ENCODE data around the gene FOXP1. TPM values are rescaled to one million over a fixed set of nuclear protein-coding genes. Genes with fewer than 3 reads are reported as not detected.

Gene FOXP1
- total RNA-seq, 1 experiment from 2014 or later, result 58.4 TPM

DNA sequence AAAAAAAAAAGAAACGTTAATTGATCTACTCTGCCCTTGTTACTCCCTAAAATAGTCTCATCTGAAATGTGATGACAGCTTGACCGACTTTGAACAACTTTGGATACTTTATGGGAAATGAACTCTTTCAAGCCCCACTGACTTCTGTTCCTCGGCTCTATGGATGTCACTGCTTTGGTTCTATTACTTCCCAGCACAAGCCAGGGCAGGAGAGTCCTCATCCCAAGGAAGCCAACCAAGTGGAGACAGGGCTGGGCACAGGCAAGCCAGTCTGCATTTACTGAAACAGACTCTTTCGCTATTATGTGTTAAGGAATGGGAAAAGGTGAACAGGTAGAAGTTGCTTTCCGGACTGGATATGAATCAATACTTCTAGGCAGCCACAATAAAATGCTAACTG is 444.0 kb downstream of the FOXP1 start:
- no TSS peak for BruUV-seq (replicated peaks)
- intact Hi-C loops (cut with micrococcal nuclease; ENCODE audit: unreplicated experiment), result no loop called here
- no peaks in the 10 kb centered on the region for H3K36me3 ChIP-seq (ENCODE audit: insufficient read depth, low read length, poor library complexity, severe bottlenecking)
- no peaks in the 10 kb centered on the region for H3K4me1 ChIP-seq (ENCODE audit: insufficient read depth, low read length, poor library complexity, severe bottlenecking)
- ChIA-PET POLR2A (ENCODE audit: low non-redundant PET) (no interaction called here), CTCF (no interaction called here)
- no peaks in the 10 kb centered on the region for H3K9me3 ChIP-seq (ENCODE audit: low read depth, low read length, poor library complexity, severe bottlenecking)
- H3K27me3 ChIP-seq (replicated peaks; ENCODE audit: insufficient read depth, low read depth, low read length, poor library complexity), result no peaks in the 10 kb centered on the region
- no peak for TF ChIP-seq EZH2 (IDR thresholded peaks at IDR 0.05; ENCODE audit: borderline replicate concordance, low read depth, low read length, poor library complexity, severe bottlenecking)
- TF ChIP-seq, protein P1, sequence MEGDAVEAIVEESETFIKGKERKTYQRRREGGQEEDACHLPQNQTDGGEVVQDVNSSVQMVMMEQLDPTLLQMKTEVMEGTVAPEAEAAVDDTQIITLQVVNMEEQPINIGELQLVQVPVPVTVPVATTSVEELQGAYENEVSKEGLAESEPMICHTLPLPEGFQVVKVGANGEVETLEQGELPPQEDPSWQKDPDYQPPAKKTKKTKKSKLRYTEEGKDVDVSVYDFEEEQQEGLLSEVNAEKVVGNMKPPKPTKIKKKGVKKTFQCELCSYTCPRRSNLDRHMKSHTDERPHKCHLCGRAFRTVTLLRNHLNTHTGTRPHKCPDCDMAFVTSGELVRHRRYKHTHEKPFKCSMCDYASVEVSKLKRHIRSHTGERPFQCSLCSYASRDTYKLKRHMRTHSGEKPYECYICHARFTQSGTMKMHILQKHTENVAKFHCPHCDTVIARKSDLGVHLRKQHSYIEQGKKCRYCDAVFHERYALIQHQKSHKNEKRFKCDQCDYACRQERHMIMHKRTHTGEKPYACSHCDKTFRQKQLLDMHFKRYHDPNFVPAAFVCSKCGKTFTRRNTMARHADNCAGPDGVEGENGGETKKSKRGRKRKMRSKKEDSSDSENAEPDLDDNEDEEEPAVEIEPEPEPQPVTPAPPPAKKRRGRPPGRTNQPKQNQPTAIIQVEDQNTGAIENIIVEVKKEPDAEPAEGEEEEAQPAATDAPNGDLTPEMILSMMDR (conservative IDR thresholded peaks at IDR 0.05; ENCODE audit: low read depth, low read length), result no peak
- DNase-seq (ENCODE audit: low spot score), result no peak
- H3K4me3 ChIP-seq (ENCODE audit: low read depth, low read length, poor library complexity, severe bottlenecking), result no peak overlapping the region
- H3K27ac ChIP-seq (ENCODE audit: low read depth, low read length, poor library complexity, severe bottlenecking), result no peak overlapping the region

- Histone ChIP-seq H3K27me3 (replicated peaks; ENCODE audit: insufficient read depth, low read depth, low read length, poor library complexity) (no peaks in the 10 kb centered on the region), H3K9me3 (ENCODE audit: low read depth, low read length, poor library complexity, severe bottlenecking) (no peaks in the 10 kb centered on the region), H3K4me3 (ENCODE audit: low read depth, low read length, poor library complexity, severe bottlenecking) (no peak overlapping the region), H3K27ac (ENCODE audit: low read depth, low read length, poor library complexity, severe bottlenecking) (no peak overlapping the region), H3K4me1 (ENCODE audit: insufficient read depth, low read length, poor library complexity, severe bottlenecking) (peaks cover 4% of the 10 kb centered on the region), H3K36me3 (ENCODE audit: insufficient read depth, low read length, poor library complexity, severe bottlenecking) (no peaks in the 10 kb centered on the region)
- TF ChIP-seq, protein P1 (conservative IDR thresholded peaks at IDR 0.05; ENCODE audit: low read depth, low read length), result no peak
- no peak for TF ChIP-seq EZH2 (IDR thresholded peaks at IDR 0.05; ENCODE audit: borderline replicate concordance, low read depth, low read length, poor library complexity, severe bottlenecking)
- intact Hi-C loops (cut with micrococcal nuclease; ENCODE audit: unreplicated experiment), result no loop called here
- DNase-seq (ENCODE audit: low spot score), result no peak
- ChIA-PET CTCF (no interaction called here), POLR2A (ENCODE audit: low non-redundant PET) (no interaction called here)
- no TSS peak for BruUV-seq (replicated peaks)
Measured at GRCh38 chr3:71138410-71138809, 445.1 kb downstream of the FOXP1 start.

DNA sequence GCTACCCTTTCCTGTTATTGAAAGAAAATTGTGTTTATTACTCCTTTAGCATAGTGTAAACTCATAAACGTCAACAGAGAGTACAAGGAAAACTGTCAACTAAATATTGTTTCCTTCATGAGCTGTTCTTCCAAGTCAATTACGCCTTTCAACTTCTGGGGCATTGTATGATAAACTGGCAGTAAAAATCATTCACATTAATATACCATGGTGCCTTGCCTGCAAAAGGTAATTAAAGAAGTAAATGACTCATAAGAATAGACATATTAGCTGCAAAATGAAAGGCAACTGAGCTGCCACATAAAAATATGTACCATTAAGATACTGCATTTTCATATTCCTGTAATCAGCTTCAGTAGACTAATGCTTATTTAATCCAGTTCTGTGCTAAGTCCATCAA is 447.3 kb downstream of the FOXP1 start:
- intact Hi-C loops (cut with micrococcal nuclease; ENCODE audit: unreplicated experiment), result no loop called here
- H3K9me3 ChIP-seq (ENCODE audit: low read depth, low read length, poor library complexity, severe bottlenecking), result no peaks in the 10 kb centered on the region
- H3K27ac ChIP-seq (ENCODE audit: low read depth, low read length, poor library complexity, severe bottlenecking), result no peak overlapping the region
- no TSS peak for BruUV-seq (replicated peaks)
- CTCF ChIA-PET, result no interaction called here
- TF ChIP-seq, protein P1 (conservative IDR thresholded peaks at IDR 0.05; ENCODE audit: low read depth, low read length), result no peak
- POLR2A ChIA-PET (ENCODE audit: low non-redundant PET), result no interaction called here
- no peak overlapping the region for H3K4me3 ChIP-seq (ENCODE audit: low read depth, low read length, poor library complexity, severe bottlenecking)
- peaks cover 25% of the 10 kb centered on the region for H3K4me1 ChIP-seq (ENCODE audit: insufficient read depth, low read length, poor library complexity, severe bottlenecking)
- H3K36me3 ChIP-seq (ENCODE audit: insufficient read depth, low read length, poor library complexity, severe bottlenecking), result no peaks in the 10 kb centered on the region
- no peaks in the 10 kb centered on the region for H3K27me3 ChIP-seq (replicated peaks; ENCODE audit: insufficient read depth, low read depth, low read length, poor library complexity)
- no peak for DNase-seq (ENCODE audit: low spot score)
